Activated effector memory CD4-positive, alpha-beta T cell treated with anti-CD3 and anti-CD28 coated beads, Interleukin-2, amount 50 U/mL, for 16 hours (primary cell): ENCODE data around the gene APBB3.

Experiments used
- DNase-seq: peaks from one replicate; pipeline ENCODE4 v3.0.0-alpha.2; 2020

APBB3 gene

DNA sequence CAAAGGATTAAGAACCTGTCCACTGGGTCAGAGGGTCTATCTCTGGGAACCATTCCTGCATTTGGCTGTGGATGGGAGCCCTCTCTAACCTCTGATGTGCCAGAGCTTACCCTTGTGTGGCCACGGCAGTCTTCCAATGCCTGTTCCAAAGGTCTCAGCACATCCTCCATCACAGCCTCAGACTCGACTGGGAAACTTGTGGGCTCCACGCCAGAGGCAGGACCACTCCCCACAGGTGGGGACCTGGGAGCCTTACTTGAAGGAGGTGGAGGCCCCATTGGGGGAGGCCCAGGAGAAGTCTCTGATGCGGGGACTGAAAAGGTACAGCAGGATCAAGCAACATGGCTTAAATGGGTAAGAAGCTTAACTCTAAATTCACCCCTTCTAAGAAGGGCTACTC, 12.5 kb downstream of the APBB3 start:
- no peak for DNase-seq

DNA sequence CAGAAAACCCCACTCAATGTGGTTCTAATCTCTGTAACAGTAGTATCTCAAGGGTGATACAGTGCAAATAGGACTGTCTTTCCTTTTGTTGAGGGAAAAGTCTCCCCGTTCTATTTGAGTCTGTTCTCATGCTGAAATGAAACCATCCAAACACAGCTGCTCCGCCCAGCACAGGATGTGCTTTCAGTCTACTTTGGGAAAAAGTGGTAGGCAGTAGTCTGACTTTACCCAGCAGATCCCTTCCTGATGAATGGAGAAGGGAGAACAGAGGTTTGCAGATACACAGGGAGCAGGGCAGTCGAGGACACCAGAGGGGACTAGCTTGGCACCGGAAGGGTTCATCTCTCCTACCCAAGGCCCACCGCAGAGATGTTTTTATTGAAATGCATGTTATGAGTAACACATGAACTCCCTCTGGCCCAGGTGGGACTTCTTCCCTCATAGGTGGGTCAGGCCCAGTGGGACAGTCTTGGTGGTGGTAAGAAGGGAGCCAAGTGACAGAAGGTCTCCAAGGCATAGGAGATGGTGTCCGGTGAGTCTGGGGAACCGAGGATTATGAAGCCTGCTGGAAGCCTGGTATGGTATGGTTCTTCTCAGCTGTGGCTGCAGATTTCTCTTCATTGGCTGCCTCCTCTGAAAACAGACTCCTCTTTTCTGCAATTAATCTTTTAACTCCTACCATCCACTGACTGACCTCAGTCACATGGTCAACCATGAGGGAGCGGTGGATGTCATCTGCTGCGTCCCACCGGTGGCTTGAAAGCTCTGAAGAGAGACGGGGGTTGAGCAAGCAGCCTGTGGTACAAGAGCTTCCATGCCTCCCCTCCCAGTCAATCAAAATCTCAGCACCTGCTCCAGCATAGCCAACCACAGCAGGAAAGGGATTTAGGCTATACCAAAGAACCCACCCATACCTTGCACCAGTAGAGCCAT, 14.0 kb downstream of the APBB3 start:
- DNase-seq: no peak

DNA sequence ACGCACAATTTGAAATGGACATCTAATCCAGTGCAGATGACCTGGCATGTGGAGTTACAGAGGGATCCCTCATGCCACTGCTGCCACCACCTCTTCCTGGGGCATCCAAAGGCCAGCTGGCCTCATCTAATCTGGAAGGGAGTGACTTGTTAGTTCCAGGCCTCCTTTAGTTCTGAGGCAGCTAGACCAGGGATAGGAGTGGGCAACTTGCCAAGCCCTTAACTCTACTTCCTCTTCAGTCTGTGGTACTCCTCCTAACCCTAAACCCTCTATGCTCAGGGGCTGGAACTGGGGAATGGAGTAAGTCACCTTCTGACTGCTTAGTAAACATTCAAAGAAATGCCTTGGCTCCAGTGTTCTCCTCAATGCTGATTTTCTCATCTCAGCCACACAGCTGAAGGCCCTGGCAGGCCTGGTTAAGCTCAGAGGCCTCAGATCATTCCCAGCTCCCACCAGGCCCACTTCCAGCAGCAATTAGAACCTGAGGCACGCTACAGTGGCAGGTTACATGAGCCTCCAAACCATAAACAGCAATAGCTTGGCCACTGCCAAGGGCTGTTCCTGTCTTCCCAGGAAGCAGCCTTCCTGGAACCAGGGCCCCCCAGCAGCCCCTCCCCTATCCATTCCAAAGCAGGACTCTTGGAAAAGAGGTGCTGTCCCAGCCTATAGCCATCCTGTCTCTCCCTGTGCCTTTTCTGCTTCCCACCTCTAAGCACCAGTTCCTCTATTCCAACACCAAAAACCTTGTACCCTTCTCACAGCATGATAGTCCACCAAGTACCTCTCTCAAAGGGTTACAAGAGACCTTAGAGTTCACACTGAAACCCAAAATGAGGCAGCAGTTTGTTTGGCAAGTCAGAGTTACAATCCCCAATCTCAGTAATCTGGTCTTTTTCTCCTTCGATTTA, 14.9 kb downstream of the APBB3 start:
- no peak for DNase-seq

DNA sequence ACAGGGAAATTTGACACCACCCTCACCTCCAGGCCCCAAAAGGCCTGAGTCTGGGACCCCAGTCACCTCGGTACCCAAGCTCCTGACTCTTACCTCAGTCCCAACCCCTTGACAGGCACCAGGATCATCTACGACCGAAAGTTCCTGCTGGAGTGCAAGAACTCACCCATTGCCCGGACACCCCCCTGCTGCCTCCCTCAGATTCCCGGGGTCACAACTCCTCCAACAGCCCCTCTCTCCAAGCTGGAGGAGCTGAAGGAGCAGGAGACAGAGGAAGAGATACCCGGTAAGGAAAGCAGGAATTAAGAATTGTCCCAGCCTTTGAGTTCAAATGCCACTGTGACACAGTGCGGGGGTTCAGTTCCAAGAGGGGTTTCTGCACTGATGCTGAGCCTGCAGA, 15.6 kb downstream of the APBB3 start:
- no peak for DNase-seq

DNA sequence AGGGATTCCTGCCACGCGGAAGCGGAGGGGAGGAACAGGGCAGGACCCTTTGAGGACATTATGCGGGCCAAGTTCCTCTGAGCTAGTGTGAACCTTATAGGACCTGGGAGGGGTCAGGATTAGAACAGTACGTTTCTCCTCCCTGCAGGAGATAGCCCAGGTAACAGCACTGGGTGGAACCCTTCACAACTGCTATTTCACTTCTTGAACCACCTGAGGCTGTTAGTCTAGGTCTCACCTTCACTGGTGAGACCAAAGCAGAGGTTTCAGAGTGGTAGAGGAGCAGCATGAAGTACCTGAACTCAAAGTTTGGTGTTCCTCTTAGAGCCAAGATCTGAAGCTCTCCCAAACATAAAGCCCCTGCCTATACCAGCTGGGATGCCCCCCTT, 16.1 kb downstream of the APBB3 start:
- no peak for DNase-seq

DNA sequence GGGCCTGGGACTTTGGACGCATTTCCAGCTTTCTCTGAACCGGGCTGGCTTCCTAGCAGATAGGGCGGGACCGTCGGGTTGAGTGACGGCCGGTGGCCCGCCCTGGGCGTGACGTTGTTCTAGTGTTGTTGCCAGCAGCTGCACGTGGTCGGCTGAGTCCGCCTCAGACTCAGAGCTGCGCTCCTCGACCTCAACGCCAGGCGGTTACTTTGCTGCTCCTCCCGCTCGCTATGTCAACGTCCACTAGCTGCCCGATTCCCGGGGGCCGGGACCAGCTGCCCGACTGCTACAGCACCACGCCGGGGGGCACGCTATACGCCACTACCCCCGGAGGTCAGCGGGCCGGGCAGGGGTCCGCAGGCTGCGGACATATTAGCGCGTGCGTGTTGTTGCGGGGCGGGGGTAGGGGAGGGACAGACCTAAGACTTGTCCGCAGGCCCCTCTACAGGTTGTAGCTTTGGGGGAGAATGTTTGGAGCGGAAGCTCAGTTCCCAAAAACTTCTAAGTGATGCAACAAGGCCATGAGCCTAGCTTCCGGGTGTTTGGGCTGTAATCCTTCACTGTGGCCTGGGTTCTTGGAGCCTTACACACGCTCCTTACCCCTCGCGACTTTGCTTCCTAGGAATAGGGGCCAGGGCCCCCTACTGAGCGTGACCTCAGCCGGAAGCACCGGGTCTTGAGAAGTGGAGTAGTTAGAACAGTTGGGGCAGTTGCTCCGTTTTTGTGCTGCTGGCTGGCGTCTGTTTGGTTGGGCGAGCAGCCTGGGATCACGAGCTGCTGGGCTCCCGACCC, 16.7 kb downstream of the APBB3 start, which contains the start of gene EIF4EBP3:
Gene EIF4EBP3, plus strand, starts transcription at position 155 of the 792 bp plus-strand sequence. Its CDS starts 76 bp downstream, at position 231.
- peak; percentile 94 for DNase-seq

DNA sequence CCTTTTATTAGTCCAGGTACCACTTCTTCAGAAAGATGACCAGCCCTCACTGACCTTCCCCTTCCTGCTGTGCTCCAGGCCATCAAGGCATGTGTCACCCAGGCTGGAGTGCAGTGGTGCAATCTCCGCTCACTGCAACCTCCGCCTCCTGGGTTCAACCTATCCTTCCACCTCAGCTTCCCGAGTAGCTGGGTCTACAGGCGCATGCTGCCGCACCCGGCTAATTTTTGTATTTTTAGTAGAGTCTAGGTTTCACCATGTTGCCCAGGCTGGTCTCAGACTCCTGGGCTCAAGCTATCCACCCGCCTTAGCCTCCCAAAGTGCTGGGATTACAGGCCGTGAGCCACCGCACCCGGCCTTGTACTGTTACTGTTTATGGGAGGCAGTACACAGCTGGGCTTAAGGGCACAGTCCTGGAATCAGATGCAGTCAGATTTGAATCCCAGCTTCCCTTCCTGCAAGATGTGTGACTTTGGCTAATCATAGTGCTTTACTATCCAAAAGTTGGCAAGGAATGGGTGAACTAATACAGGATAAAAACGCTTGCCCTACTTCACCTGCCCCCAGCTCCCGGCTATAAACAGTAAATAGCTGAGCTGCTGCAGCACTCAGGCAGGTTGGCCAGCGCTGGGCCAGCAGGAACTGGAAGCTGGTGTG, 17.4 kb downstream of the APBB3 start:
- no peak for DNase-seq

DNA sequence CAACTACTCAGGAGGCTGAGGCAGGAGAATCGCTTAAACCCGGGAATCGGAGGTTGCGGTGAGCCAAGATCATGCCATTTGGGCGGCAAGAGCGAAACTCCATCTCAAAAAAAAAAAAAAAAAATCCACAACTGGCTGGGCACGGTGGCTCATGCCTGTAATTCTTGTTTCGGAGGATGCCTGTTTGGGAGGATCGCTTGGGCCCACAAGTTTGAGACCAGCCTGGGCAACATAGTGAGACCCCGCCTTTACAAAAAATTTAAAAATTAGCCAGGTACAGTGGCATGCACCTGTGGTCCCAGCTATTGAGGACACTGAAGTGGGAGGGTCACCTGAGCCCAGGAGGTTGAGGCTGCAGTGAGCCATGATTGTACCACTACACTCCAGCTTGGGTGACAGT, 18.8 kb downstream of the APBB3 start:
- DNase-seq: no peak

DNA sequence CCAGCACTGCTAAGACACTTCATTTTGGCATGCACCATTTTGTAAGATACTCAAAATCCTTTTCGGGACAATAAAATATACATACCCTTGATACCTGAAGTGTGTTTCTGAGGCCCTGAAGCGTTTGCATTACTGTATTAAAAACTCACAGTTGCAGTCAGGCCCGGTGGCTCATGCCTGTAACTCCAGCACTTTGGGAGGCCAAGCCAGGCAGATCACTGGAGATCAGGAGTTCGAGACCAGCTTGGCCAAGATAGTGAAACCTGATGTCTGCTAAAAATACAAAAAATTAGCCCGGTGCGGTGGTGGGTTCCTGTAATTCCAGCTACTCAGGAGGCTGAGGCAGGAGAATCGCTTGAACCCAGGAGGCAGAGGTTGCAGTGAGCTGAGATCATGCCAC, 19.4 kb downstream of the APBB3 start:
- no peak for DNase-seq

DNA sequence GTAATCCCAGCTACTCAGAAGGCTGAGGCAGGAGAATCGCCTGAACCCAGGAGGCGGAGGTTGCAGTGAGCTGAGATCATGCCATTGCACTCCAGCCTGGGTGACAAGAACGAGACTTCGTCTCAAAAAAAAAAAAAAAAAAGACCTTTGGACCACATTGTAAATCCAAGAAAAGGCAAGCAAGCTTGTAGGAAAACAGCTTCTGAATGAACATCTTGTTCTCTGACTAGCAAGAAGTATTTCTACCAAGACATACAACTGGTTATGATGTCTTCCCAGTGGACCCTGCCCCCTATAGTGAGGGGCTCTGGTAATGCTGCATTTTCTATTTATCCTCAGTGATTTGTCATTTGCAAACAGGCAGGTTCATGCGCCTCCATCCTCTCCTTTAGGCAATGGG, 21.4 kb downstream of the APBB3 start:
- DNase-seq: no peak

DNA sequence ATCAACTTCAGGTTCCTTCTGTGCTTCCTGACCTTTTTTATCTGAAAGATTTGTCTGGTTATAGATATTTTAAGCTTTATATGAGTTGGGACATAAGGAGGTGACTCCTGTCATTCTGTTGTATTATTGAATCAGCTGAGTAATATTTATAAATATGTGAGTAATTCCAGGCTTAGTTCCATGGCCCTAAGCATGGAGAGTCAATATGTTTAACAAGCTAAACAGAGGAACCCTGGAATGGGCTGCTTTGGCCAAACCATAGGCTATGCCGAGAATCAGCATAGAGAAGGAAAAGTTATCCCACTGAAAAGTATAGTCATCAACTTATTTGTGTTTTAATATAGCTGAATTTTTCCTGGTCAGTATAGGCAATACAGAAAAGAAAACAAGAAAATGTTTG, 24.2 kb downstream of the APBB3 start:
- no peak for DNase-seq

DNA sequence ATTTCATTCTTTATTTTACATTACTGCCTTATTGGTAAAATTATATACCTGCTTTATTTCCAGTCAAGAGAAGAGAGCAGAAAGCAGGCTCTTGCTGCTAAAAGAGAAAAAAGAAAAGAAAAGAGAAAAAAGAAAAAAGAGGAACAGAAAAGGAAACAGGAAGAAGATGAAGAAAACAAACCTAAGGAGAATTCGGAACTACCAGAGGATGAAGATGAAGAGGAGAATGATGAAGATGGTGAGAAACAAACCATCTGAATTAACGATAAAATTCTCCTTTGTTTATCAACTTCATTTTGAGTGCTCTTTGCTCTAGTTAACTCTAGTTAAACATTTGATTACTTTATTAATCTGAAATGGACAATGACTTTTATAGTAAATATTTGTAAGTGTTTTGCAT, 40.4 kb downstream of the APBB3 start:
- no peak for DNase-seq

DNA sequence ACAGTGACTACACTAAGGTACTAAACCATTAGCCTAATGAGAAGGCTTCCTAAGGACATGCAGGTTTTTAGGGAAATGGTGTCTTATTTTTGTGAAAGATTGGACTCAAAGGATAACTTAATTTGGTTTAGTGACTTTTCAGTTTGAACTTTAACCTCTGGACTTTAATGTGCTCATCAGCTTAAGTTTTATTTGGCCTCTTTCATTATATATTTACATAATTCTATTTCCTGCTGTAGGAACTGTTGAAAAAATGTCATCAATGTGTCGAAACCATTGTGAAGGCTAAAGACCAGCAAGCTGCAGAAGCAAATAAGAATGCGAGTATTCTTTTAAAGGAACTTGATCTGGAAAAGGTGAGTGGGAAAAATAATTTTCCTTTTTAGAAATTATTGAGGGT, 51.3 kb downstream of the APBB3 start:
- DNase-seq: no peak

DNA sequence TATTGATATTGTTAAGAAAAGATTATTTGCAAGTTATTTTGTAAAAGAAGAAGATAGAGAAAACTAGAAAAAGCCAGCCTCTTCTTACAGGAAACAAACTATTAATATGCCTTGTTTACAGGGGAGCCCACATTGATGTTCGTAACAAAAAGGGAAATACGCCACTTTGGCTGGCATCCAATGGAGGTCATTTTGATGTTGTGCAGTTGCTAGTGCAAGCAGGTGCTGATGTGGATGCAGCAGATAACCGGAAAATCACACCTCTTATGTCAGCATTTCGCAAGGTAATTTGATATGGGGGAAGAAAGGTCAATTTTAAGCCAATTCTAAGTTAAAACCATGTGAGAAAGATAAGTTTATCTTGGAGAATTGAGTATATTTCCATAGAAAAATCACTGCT, 54.5 kb downstream of the APBB3 start:
- no peak for DNase-seq
